KG1 (cell line): Measurements from ENCODE around the gene SIGLEC12.
"Not testable (repeated sequence)": the region's sequence is repeated elsewhere in the genome, so short reads cannot be mapped to it uniquely, and the experiment has no call there.

Experiments used
- DNase-seq: peaks from one replicate; lab custom pipeline; 2025; lab: John Stamatoyannopoulos, UW

The SIGLEC12 gene

GRCh38 chr19:51458051-51458645, 43.5 kb downstream of the SIGLEC12 start, which contains the start of gene SIGLEC8:
Gene SIGLEC8 (minus strand): TSS chr19:51458454. CDS start chr19:51458387, 67 bp downstream.
- no peak for DNase-seq

GRCh38 chr19:51457351-51458013, 44.1 kb downstream of the SIGLEC12 start:
- DNase-seq = no peak

- DNase-seq = no peak
These were observed 44.9 kb downstream of the SIGLEC12 start for GRCh38 chr19:51456541-51457290.

- DNase-seq = no peak
These were observed 50.8 kb downstream of the SIGLEC12 start for GRCh38 chr19:51450730-51451307.

GRCh38 chr19:51448411-51449016, 53.1 kb downstream of the SIGLEC12 start:
- DNase-seq = no peak

- no peak for DNase-seq
These were observed 53.6 kb downstream of the SIGLEC12 start for GRCh38 chr19:51448011-51448410.

- not testable (repeated sequence) for DNase-seq
These were observed 54.1 kb downstream of the SIGLEC12 start for GRCh38 chr19:51447510-51447909.

GRCh38 chr19:51441410-51442390, 59.9 kb downstream of the SIGLEC12 start:
- peak; percentile 53 for DNase-seq
